GM18526 (cell line): Measurements from ENCODE around the gene PRR23A.

Experiments
- POLR2A ChIP-seq: IDR thresholded peaks from 3 replicates; pipeline ENCODE4 v1.6.1; 2011; ENCODE audit not compliant: insufficient read length; ENCODE audit errors: extremely low read depth

PRR23A gene

GRCh38 chr3:139006051-139006716 lies at the start of gene PRR23A:
Gene PRR23A (minus strand): TSS chr3:139006268. CDS start chr3:139006268, 0 bp downstream.
- no peak for TF ChIP-seq POLR2A

GRCh38 chr3:139052802-139053600 lies 46.9 kb upstream of the PRR23A start:
- no peak for TF ChIP-seq POLR2A

GRCh38 chr3:139044366-139045210 lies 38.5 kb upstream of the PRR23A start, which contains the start of gene PRR23C:
Gene PRR23C (minus strand): TSS chr3:139044892. CDS start chr3:139044620, 272 bp downstream.
- no peak for TF ChIP-seq POLR2A

- TF ChIP-seq POLR2A, result no peak
Observed at GRCh38 chr3:139043554-139044365, 37.7 kb upstream of the PRR23A start.

- no peak for TF ChIP-seq POLR2A
Observed at GRCh38 chr3:139037478-139037877, 31.4 kb upstream of the PRR23A start.

GRCh38 chr3:139032326-139033002 lies 26.4 kb upstream of the PRR23A start:
- no peak for TF ChIP-seq POLR2A

- no peak for TF ChIP-seq POLR2A
Observed at GRCh38 chr3:139024968-139025367, 18.9 kb upstream of the PRR23A start.

GRCh38 chr3:139020868-139021234 lies 14.8 kb upstream of the PRR23A start, which contains the start of gene PRR23B:
Gene PRR23B (minus strand): TSS chr3:139020926. CDS start chr3:139020661, 265 bp downstream.
- no peak for TF ChIP-seq POLR2A

GRCh38 chr3:139020036-139020867 lies 14.2 kb upstream of the PRR23A start:
- no peak for TF ChIP-seq POLR2A

- TF ChIP-seq POLR2A, result no peak
Observed at GRCh38 chr3:139016430-139017048, 10.5 kb upstream of the PRR23A start.

GRCh38 chr3:139005356-139005993 lies 593 bp downstream of the PRR23A start:
- TF ChIP-seq POLR2A, result no peak

- TF ChIP-seq POLR2A, result no peak
Observed at GRCh38 chr3:138995706-138996105, 10.4 kb downstream of the PRR23A start.

- TF ChIP-seq POLR2A, result no peak
Observed at GRCh38 chr3:138987181-138987580, 18.9 kb downstream of the PRR23A start.

- no peak for TF ChIP-seq POLR2A
Observed at GRCh38 chr3:138985932-138986331, 20.1 kb downstream of the PRR23A start.
